K562 (cell line): Measurements from ENCODE around the gene CDCA5. TPM values are rescaled to one million over a fixed set of nuclear protein-coding genes. Genes with fewer than 3 reads are reported as not detected.
A peak's percentile ranks its signal among the peaks of the same experiment; 100 is the strongest.

Experiments
- ARID3B ChIP-seq: fragments of 250-450 bp; sonication (Bioruptor Pico); IDR thresholded peaks from 2 replicates; pipeline ENCODE4 v1.4.0; 2020; ENCODE audit warnings: borderline replicate concordance
- CHD7 ChIP-seq: fragments of 200-600 bp; sonication (generic); IDR thresholded peaks from one replicate; pipeline ENCODE4 v1.6.1; 2012; ENCODE audit warnings: mild to moderate bottlenecking, low read depth, low read length, inconsistent platforms
- CREM ChIP-seq: IDR thresholded peaks from 2 replicates; pipeline ENCODE4 v1.6.1; 2014; ENCODE audit warnings: antibody characterized with exemption, low read depth
- DDX20 ChIP-seq: fragments of 450-650 bp; IDR thresholded peaks from 2 replicates; pipeline ENCODE4 v1.6.1; 2016; ENCODE audit warnings: missing genetic modification characterization, low read depth, mild to moderate bottlenecking, missing compliant biosample characterization, moderate library complexity
- GTF2A2 ChIP-seq: IDR thresholded peaks from 2 replicates; pipeline ENCODE4 v1.6.1; 2016; ENCODE audit warnings: mild to moderate bottlenecking, missing genetic modification characterization, missing compliant biosample characterization
- ILK ChIP-seq: fragments of 450-650 bp; IDR thresholded peaks from 2 replicates; pipeline ENCODE4 v1.6.1; 2016; ENCODE audit warnings: missing genetic modification characterization, low read depth, mild to moderate bottlenecking, missing compliant biosample characterization, moderate library complexity, borderline replicate concordance
- MTA2 ChIP-seq: fragments of 450-650 bp; IDR thresholded peaks from 2 replicates; pipeline ENCODE4 v1.6.1; 2016; ENCODE audit warnings: low read depth
- NCOA1 ChIP-seq: fragments of 450-650 bp; IDR thresholded peaks from 2 replicates; pipeline ENCODE4 v1.6.1; 2016; ENCODE audit warnings: low read depth
- SAFB2 ChIP-seq: fragments of 200-400 bp; formaldehyde crosslinking; IDR thresholded peaks from 2 replicates; pipeline ENCODE4 v1.6.1; 2018; ENCODE audit warnings: borderline replicate concordance, low read length, low read depth, moderate library complexity; ENCODE audit not compliant: severe bottlenecking
- SRSF7 ChIP-seq: fragments of 200-400 bp; formaldehyde crosslinking; optimal IDR thresholded peaks from 2 replicates; pipeline ENCODE3; 2017; ENCODE audit warnings: mild to moderate bottlenecking, low read depth, low read length
- TEAD1 ChIP-seq, 2 experiments: fragments of 450-650 bp in 1 of 2; sonication (generic) in 1 of 2; formaldehyde crosslinking; IDR thresholded peaks; 2 replicates each; pipeline versions ENCODE4 v1.4.0 to v1.8.0; 2020 to 2022; ENCODE audit warnings: mild to moderate bottlenecking in 2 of 2, missing genetic modification reagents in 1 of 2
- U2AF1 ChIP-seq: fragments of 200-400 bp; formaldehyde crosslinking; optimal IDR thresholded peaks from 2 replicates; pipeline ENCODE3; 2017; ENCODE audit warnings: mild to moderate bottlenecking, low read depth, low read length, moderate library complexity
- ZNF197 ChIP-seq: fragments of 200-800 bp; sonication (Bioruptor generic); IDR thresholded peaks from 2 replicates; pipeline ENCODE4 v1.6.1; 2016; ENCODE audit warnings: low read depth, missing genetic modification characterization, missing compliant biosample characterization
- ZNF3 ChIP-seq: fragments of 250-450 bp; sonication (Bioruptor Pico); IDR thresholded peaks from 2 replicates; pipeline ENCODE4 v1.5.0; 2021; ENCODE audit warnings: mild to moderate bottlenecking, moderate library complexity
- ZNF785 ChIP-seq: fragments of 250-450 bp; sonication (Bioruptor Pico); IDR thresholded peaks from 2 replicates; pipeline ENCODE4 v1.4.0; 2020; ENCODE audit warnings: mild to moderate bottlenecking
- polyA plus RNA-seq, 8 experiments: library from polyadenylated mRNA; depleted of rRNA in 4 of 8; stranded (reverse) in 5 of 8; unstranded in 3 of 8; fragments of >200 nt; fragmentation: Nextera tagmentation in 2 of 8; fragmentation: Illumina TruSeq in 1 of 8; extraction: Ambion mirVana in 2 of 8; extraction: Trizol in 1 of 8; gene quantifications; 2 replicates each; pipeline versions ENCODE4 v1.2.1 to v1.2.3, GENCODE V29; 2011 to 2014; ENCODE audit warnings: inconsistent platforms in 1 of 8, missing spikeins in 1 of 8
- total RNA-seq, 7 experiments: library from RNA; depleted of rRNA in 6 of 7; stranded (reverse); fragments of >200 nt in 6 of 7; fragmentation: Illumina TruSeq in 2 of 7; extraction: Trizol in 2 of 7; gene quantifications; 2 replicates each; pipeline versions ENCODE4 v1.2.1 to v1.2.3, GENCODE V29; 2011 to 2021; ENCODE audit warnings: low replicate concordance in 1 of 7

CDCA5 gene
- total and polyA plus RNA-seq, 9 of the 15 experiments (the other 6 are each of a cell fraction or from before 2014, with no cell fraction given) = 18.9 to 94.3 (median 64.6) TPM

GRCh38 chr11:65121865-65122696 is 38.2 kb upstream of the CDCA5 start, which contains the start of the genes FAU and MRPL49 (continued):
- TF ChIP-seq GTF2A2 (no peak), SAFB2 (no peak), TEAD1 (CRISPR knock-in tag; IDR thresholded peaks at IDR 0.05) (peak in 1 of 2 experiments; percentile 95; a peak in 1 of 4 replicates), CREM (peak; percentile 99), ZNF785 (no peak), NCOA1 (peak; percentile 27; the same call in 1 of the 2 replicates), ARID3B (CRISPR knock-in tag) (no peak), SRSF7 (no peak), U2AF1 (no peak), ILK (tag) (no peak), ZNF197 (CRISPR knock-in tag) (no peak), MTA2 (no peak), DDX20 (tag) (no peak), CHD7 (no peak), ZNF3 (CRISPR knock-in tag) (no peak)
